BE2C (cell line): ENCODE results near the gene TTC9B.
"Not testable (repeated sequence)": the region's sequence is repeated elsewhere in the genome, so short reads cannot be mapped to it uniquely, and the experiment has no call there.

Experiments used
- DNase-seq: peaks from one replicate; pipeline ENCODE4 v3.0.0-alpha.2; 2020
- H3K27me3 ChIP-seq: fragments of 250-450 bp; sonication (Bioruptor Pico); 2 replicates; pipeline ENCODE4 v1.5.1; 2020; ENCODE audit warnings: mild to moderate bottlenecking
- H3K36me3 ChIP-seq: fragments of 250-450 bp; sonication (Bioruptor Pico); 2 replicates; pipeline ENCODE4 v1.5.1; 2020; ENCODE audit warnings: mild to moderate bottlenecking
- H3K4me1 ChIP-seq: fragments of 250-450 bp; sonication (Bioruptor Pico); 2 replicates; pipeline ENCODE4 v1.5.1; 2020
- H3K4me3 ChIP-seq: 2 replicates; pipeline ENCODE4 v1.5.1; 2011; ENCODE audit warnings: low read depth, low read length
- H3K9me3 ChIP-seq: fragments of 250-450 bp; sonication (Bioruptor Pico); 2 replicates; pipeline ENCODE4 v1.5.1; 2020
- TF ChIP-seq, protein P1 (sequence below): IDR thresholded peaks from 2 replicates; pipeline ENCODE4 v1.5.1; 2012; ENCODE audit warnings: mild to moderate bottlenecking, low read depth, low read length

Gene TTC9B

DNA sequence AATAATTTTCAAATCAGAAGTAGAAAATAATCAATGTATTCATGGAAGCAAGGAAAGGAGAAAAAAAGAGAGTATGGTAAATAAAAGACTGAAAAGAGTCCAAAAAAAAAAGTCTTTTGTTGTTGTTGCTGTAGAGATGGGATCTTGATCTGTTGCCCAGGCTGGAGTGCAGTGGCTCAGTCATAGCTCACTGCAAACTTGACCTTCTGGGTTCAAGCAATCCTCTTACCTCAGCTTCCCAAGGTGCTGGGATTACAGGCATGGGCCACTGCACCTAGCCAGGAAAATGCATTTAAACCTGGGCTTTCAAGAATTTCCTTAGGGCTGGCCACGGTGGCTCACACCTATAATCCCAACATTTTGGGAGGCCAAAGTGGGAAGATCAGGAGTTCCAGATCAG, 33.9 kb downstream of the TTC9B start:
- H3K4me3 ChIP-seq = no peak overlapping the region
- no peak for DNase-seq
- TF ChIP-seq, protein P1, sequence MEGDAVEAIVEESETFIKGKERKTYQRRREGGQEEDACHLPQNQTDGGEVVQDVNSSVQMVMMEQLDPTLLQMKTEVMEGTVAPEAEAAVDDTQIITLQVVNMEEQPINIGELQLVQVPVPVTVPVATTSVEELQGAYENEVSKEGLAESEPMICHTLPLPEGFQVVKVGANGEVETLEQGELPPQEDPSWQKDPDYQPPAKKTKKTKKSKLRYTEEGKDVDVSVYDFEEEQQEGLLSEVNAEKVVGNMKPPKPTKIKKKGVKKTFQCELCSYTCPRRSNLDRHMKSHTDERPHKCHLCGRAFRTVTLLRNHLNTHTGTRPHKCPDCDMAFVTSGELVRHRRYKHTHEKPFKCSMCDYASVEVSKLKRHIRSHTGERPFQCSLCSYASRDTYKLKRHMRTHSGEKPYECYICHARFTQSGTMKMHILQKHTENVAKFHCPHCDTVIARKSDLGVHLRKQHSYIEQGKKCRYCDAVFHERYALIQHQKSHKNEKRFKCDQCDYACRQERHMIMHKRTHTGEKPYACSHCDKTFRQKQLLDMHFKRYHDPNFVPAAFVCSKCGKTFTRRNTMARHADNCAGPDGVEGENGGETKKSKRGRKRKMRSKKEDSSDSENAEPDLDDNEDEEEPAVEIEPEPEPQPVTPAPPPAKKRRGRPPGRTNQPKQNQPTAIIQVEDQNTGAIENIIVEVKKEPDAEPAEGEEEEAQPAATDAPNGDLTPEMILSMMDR = no peak

GRCh38 chr19:40178756-40179155, 39.4 kb downstream of the TTC9B start:
- no peaks in the 10 kb centered on the region for H3K36me3 ChIP-seq
- no peaks in the 10 kb centered on the region for H3K9me3 ChIP-seq
- DNase-seq = no peak
- no peaks in the 10 kb centered on the region for H3K4me1 ChIP-seq
- TF ChIP-seq, protein P1 = no peak
- H3K27me3 ChIP-seq = peaks cover 3% of the 10 kb centered on the region; the same call in 1 of the 2 replicates
- no peak overlapping the region for H3K4me3 ChIP-seq

More for the DNA sequence above, 33.9 kb downstream of the TTC9B start:
- Histone ChIP-seq H3K9me3 (no peaks in the 10 kb centered on the region), H3K27me3 (peaks cover 3% of the 10 kb centered on the region; the same call in 1 of the 2 replicates), H3K36me3 (no peaks in the 10 kb centered on the region), H3K4me1 (no peaks in the 10 kb centered on the region)

DNA sequence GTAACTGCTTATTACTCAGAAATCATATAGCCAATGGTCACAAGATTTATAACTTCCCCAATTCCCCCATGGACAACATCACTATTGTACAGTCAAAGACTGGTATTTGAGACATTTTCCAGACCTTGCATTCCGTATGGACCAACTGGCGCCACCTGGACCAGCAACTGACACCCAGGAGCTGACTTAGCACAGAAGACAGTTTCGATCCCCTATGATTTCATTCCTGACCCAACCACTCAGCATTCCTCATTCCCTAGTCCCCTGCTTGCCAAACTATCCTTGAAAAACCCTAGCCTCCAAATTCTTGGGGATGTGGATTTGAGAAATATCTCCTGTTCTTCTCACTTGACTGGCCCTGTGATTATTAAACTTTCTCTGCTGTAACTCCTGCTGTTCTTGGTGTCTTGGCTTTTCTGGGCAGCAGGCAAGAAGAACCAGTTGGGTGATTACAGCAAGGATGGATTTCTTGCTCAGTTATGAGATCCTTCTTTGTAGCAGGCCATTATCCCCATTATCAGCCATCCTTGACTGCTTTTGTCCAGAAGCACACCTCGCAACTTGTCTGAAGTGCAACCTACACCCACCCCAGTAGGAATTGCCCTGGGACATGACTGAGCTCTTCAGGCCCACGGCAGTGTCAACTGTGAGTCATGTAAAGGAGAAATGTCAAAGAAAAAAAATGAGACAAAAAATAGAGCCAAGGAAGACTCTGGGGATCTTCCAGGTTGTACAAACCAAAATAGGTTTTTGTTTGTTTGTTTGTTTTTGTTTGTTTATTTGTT, 40.7 kb downstream of the TTC9B start:
- H3K4me1 ChIP-seq = no peaks in the 10 kb centered on the region
- TF ChIP-seq, protein P1 = no peak
- no peak overlapping the region for H3K4me3 ChIP-seq
- peaks cover 3% of the 10 kb centered on the region; the same call in 1 of the 2 replicates for H3K27me3 ChIP-seq
- H3K9me3 ChIP-seq = no peaks in the 10 kb centered on the region
- no peak for DNase-seq
- H3K36me3 ChIP-seq = no peaks in the 10 kb centered on the region

- Histone ChIP-seq H3K4me3 (no peak overlapping the region), H3K4me1 (no peaks in the 10 kb centered on the region), H3K36me3 (no peaks in the 10 kb centered on the region), H3K27me3 (peaks cover 3% of the 10 kb centered on the region; the same call in 1 of the 2 replicates), H3K9me3 (no peaks in the 10 kb centered on the region)
- TF ChIP-seq, protein P1 = no peak
- no peak for DNase-seq
Measured at GRCh38 chr19:40175820-40176219, 42.4 kb downstream of the TTC9B start.

GRCh38 chr19:40174092-40174491, 44.1 kb downstream of the TTC9B start:
- H3K9me3 ChIP-seq = no peaks in the 10 kb centered on the region
- DNase-seq = no peak
- no peak overlapping the region for H3K4me3 ChIP-seq
- TF ChIP-seq, protein P1 = no peak
- H3K36me3 ChIP-seq = no peaks in the 10 kb centered on the region
- no peaks in the 10 kb centered on the region for H3K4me1 ChIP-seq
- no peaks in the 10 kb centered on the region for H3K27me3 ChIP-seq

GRCh38 chr19:40171293-40171692, 46.9 kb downstream of the TTC9B start:
- not testable (repeated sequence) for H3K27me3 ChIP-seq, DNase-seq, H3K4me3 ChIP-seq, H3K9me3 ChIP-seq, H3K4me1 ChIP-seq, H3K36me3 ChIP-seq

- not testable (repeated sequence) for H3K9me3 ChIP-seq, H3K4me3 ChIP-seq, H3K4me1 ChIP-seq, H3K27me3 ChIP-seq, H3K36me3 ChIP-seq, DNase-seq
Measured at GRCh38 chr19:40170303-40170989, 47.7 kb downstream of the TTC9B start.

GRCh38 chr19:40169482-40170302, 48.5 kb downstream of the TTC9B start:
- not testable (repeated sequence) for H3K4me1 ChIP-seq, H3K27me3 ChIP-seq, H3K9me3 ChIP-seq, H3K36me3 ChIP-seq, H3K4me3 ChIP-seq, DNase-seq
